Liver (tissue), 3 donors: ENCODE data around the gene CACNA1C.

ENCODE experiments used
- CTCF ChIP-seq: fragments of 150-350 bp; IDR thresholded peaks from 2 replicates; pipeline ENCODE4 v1.5.1; 2017; ENCODE audit warnings: improper control_type of control experiment, low read depth, low read length; ENCODE audit not compliant: missing input control
- HNF4G ChIP-seq: IDR thresholded peaks from 2 replicates; pipeline ENCODE4 v1.6.1; 2016; ENCODE audit warnings: antibody characterized with exemption
- MAX ChIP-seq: IDR thresholded peaks from 2 replicates; pipeline ENCODE4 v1.6.1; 2016; ENCODE audit warnings: antibody characterized with exemption
- RAD21 ChIP-seq, 2 donors: IDR thresholded peaks; 2 replicates each; pipeline ENCODE4 v1.6.1; 2016; ENCODE audit warnings: antibody characterized with exemption in 2 of 2, mild to moderate bottlenecking in 2 of 2
- YY1 ChIP-seq: IDR thresholded peaks from 2 replicates; pipeline ENCODE4 v1.6.1; 2016; ENCODE audit warnings: antibody characterized with exemption, mild to moderate bottlenecking
- donor health status: healthy.
- donor health status: healthy.

GRCh38 chr12:2076196-2076570 lies 23.4 kb downstream of the CACNA1C start:
- TF ChIP-seq YY1: no peak
- no peak for TF ChIP-seq MAX
- TF ChIP-seq CTCF: no peak
- TF ChIP-seq HNF4G: no peak
- TF ChIP-seq RAD21 (IDR thresholded peaks at IDR 0.05): no peak
